ENCODE data around the gene TMEM184B. TPM values are rescaled to one million over a fixed set of nuclear protein-coding genes. Genes with fewer than 3 reads are reported as not detected.

The TMEM184B gene
- total and polyA plus RNA-seq, 10 of the 15 experiments (the other 5 are each of a cell fraction or from before 2014, with no cell fraction given): 0.56 to 22.4 (median 7.9) TPM

DNA sequence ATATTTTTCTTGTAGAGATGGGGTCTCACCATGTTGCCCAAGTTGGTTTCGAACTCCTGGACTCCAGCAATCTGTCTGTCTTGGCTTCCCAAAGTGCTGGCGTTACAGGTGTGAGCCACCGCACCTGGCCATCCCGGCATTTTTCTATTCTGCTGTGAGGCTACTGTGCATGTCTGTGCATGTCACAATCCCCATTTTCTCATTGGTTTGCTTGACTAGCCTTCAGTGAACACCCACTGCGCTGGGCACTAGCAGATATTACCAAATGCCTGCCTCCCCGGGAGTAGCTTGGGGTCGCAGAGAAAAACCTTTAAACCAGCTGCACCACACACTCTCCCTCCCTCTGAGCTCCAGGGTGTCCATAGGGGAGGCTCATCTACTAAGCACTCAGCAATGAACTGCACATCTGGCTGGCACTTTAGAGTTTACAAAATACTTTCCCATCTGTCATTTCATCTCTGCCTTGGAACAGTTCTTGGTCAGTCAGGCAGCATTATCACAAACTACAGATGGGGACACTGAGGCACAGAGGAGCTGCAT lies 39.5 kb upstream of the TMEM184B start:
- Histone ChIP-seq H2AFZ (ENCODE audit: control insufficient read depth, low read depth, low read length) (no peak overlapping the region), H3K4me2 (ENCODE audit: control insufficient read depth, insufficient read depth) (peak overlapping the region; percentile 97), H3K9ac (ENCODE audit: control insufficient read depth, insufficient read depth, low read length) (peak overlapping the region; percentile 89; the same call in 1 of the 2 replicates), H3K9me3 (replicated peaks; ENCODE audit: control insufficient read depth, insufficient read depth, low read length) (no peaks in the 10 kb centered on the region), H3K36me3 (ENCODE audit: control insufficient read depth in 2 of 2, insufficient read depth in 2 of 2, low read length in 1 of 2) (peaks cover 9 to 24% of the 10 kb centered on the region in 2 experiments; a peak in 3 of 4 replicates), H4K20me1 (ENCODE audit: control insufficient read depth, insufficient read depth) (no peaks in the 10 kb centered on the region), H3K4me3 (peak overlapping the region; percentile 82; the same call in 1 of the 2 replicates), H3K79me2 (ENCODE audit: control insufficient read depth, insufficient read depth, low read length) (peaks cover 93% of the 10 kb centered on the region), H3K4me1 (ENCODE audit: control insufficient read depth, insufficient read depth, low read length) (peaks cover 61% of the 10 kb centered on the region), H3K27ac (ENCODE audit: control insufficient read depth, insufficient read depth) (peak overlapping the region; percentile 85), H3K27me3 (replicated peaks in 1 of 2; ENCODE audit: control insufficient read depth in 2 of 2, insufficient read depth in 2 of 2, low read length in 1 of 2) (no peaks in the 10 kb centered on the region)
- 90% methylated on average over 7 of the region's 7 CpGs for WGBS (ENCODE audit: insufficient coverage, insufficient replicate concordance, low lambda C conversion rate, missing lambda C conversion rate)
- ATAC-seq (no peak), FAIRE-seq (no peak), DNase-seq (ENCODE audit: low read depth, low spot score) (no peak)
- intact Hi-C loops (cut with micrococcal nuclease; ENCODE audit: unreplicated experiment) (loop anchor here (5.0 kb wide), 1 partner anchor 50 kb away; no protein-coding TSS in a partner anchor), in situ Hi-C loops (cut with MboI) (no loop called here)
- CTCF ChIA-PET: interaction anchor here (0.6 kb wide), 1 partner anchor 199 kb away, joined by 3 read pairs; no protein-coding TSS in a partner anchor
- POLR2A ChIA-PET: interaction anchor here (0.6 kb wide), 1 partner anchor 391 kb away, joined by 3 read pairs; no protein-coding TSS in a partner anchor
- TF ChIP-seq ZBED1 (IDR thresholded peaks at IDR 0.05; ENCODE audit: borderline replicate concordance) (no peak), IRF5 (IDR thresholded peaks at IDR 0.05; ENCODE audit: borderline replicate concordance) (no peak), GABPA (IDR thresholded peaks at IDR 0.05; ENCODE audit: low read depth) (no peak), NKRF (conservative IDR thresholded peaks at IDR 0.05) (no peak), MYB (IDR thresholded peaks at IDR 0.05; ENCODE audit: borderline replicate concordance, low read depth, low read length) (no peak), CBFB (IDR thresholded peaks at IDR 0.05; ENCODE audit: low read depth) (no peak), NRF1 (conservative IDR thresholded peaks at IDR 0.05; ENCODE audit: low read depth, low read length) (no peak), MTA3 (IDR thresholded peaks at IDR 0.05; ENCODE audit: borderline replicate concordance, low read length) (no peak), CUX1 (IDR thresholded peaks at IDR 0.05; ENCODE audit: insufficient replicate concordance, low read depth, low read length) (no peak), SUPT20H (IDR thresholded peaks at IDR 0.05; ENCODE audit: borderline replicate concordance, control insufficient read depth, low read depth, low read length) (no peak)
- TF ChIP-seq, protein P1, sequence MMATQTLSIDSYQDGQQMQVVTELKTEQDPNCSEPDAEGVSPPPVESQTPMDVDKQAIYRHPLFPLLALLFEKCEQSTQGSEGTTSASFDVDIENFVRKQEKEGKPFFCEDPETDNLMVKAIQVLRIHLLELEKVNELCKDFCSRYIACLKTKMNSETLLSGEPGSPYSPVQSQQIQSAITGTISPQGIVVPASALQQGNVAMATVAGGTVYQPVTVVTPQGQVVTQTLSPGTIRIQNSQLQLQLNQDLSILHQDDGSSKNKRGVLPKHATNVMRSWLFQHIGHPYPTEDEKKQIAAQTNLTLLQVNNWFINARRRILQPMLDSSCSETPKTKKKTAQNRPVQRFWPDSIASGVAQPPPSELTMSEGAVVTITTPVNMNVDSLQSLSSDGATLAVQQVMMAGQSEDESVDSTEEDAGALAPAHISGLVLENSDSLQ (IDR thresholded peaks at IDR 0.05): no peak
- SMC1A ChIA-PET (ENCODE audit: uncharacterized antibody, unreplicated experiment): interaction anchor here (1.0 to 1.9 kb wide), 4 partner anchors 16 to 224 kb away, joined by 3 to 4 read pairs (median 4); no protein-coding TSS in a partner anchor
- RAD21 ChIA-PET (ENCODE audit: unreplicated experiment): no interaction called here
- BruUV-seq (replicated peaks): no TSS peak

All from GM12878 (cell line).